Bronchial smooth muscle cell (primary cell): ENCODE measurements around the gene NUDT21. TPM values are rescaled to one million over a fixed set of nuclear protein-coding genes. Genes with fewer than 3 reads are reported as not detected.

ENCODE experiments used
- total RNA-seq: library from RNA; depleted of rRNA; stranded (reverse); fragments of >200 nt; gene quantifications from 2 replicates; pipeline ENCODE4 v1.2.1, GENCODE V29; 2014

NUDT21 gene
- total RNA-seq = 45.9 and 57.4 TPM in 2 replicates

DNA sequence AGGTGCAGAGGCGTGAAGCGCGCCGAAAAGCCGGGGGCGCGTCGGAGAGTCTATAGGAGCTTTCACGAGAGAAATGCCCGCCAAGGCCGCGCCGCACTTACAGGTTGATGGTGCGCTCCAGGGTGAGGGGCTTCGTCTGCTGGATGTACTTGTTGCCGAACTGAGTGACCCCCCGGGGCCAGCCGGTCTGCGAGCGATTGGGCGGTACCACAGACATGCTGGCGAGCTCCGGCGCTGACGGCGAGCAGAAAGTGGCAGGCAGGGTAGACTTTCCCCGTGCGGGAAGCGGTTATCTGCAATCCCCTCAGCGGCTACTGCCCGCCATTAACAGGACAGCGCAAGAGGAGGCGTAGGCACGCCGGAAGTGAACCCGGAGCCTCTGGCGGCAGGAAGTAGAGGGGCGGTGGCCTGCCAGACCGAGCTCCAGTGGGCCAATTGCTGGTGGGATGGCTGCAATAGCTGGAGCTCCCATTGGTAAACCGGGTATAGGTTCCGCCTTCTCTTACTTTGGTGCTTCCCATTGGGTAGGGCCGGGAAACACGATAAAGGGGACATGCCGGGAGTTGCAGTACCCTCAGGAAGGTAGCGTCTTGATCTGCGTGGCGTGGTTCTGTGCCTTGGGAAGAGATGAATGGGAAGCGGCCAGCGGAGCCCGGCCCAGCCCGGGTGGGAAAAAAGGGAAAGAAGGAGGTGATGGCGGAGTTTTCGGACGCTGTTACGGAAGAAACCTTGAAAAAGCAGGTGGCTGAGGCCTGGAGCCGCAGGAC is at the start of gene NUDT21, which contains the start of gene OGFOD1:
NUDT21 (minus strand) TSS at position 347 of the 767 bp plus-strand sequence; CDS start at position 217, 130 bp downstream.
OGFOD1 (plus strand) TSS at position 569 of the 767 bp plus-strand sequence; CDS start at position 628, 59 bp downstream.

DNA sequence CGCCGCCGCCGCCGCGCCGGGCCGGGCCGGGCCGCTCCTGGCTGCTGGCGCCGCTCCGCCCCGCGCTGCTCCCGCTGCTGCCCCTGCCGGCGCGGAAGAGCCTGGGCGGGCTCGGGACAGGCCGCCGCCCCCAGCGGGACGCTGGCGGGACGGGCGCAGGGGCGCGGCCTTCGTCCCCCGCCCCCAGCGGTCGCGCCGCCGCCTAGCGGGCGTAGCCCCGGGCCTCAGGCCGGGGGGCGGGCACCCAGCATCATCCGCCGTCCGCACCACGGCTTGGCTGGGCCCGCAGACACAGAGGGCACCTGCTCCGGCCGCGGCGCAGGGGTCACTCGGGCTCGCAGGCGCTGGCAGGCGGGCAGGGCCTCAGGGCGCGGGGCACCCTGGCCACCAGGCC is 25.7 kb downstream of the NUDT21 start, which contains the start of gene AMFR:
AMFR (minus strand) TSS at position 107 of the 394 bp plus-strand sequence. CDS start 218 bp downstream, outside the sequence.

Other genes starting within 250 kb of the NUDT21 start
- gene AMFR, start 25.8 kb downstream of the NUDT21 start, total RNA-seq = 246 and 344 TPM in 2 replicates
- 51.5 and 56.7 TPM in 2 replicates for gene OGFOD1, start 222 bp upstream of the NUDT21 start, total RNA-seq
- 80.1 and 110 TPM in 2 replicates for gene BBS2, start 68.7 kb upstream of the NUDT21 start, total RNA-seq
- not detected in 2 replicates for gene MT4, start 113.7 kb upstream of the NUDT21 start, total RNA-seq
- not detected in 2 replicates for gene MT3, start 138.2 kb upstream of the NUDT21 start, total RNA-seq
- gene MT2A, start 157.3 kb upstream of the NUDT21 start, total RNA-seq = 36.7 and 117 TPM in 2 replicates
- 129 and 231 TPM in 2 replicates for gene MT1E, start 174.4 kb upstream of the NUDT21 start, total RNA-seq
- gene MT1M, start 181.3 kb upstream of the NUDT21 start, total RNA-seq = 2.8 and 3.9 TPM in 2 replicates
- gene MT1A, start 187.3 kb upstream of the NUDT21 start, total RNA-seq = 1.4 TPM in 1 of 2 replicates, not detected in the other
- not detected in 2 replicates for gene MT1B, start 200.6 kb upstream of the NUDT21 start, total RNA-seq
- not detected in 2 replicates for gene MT1F, start 206.6 kb upstream of the NUDT21 start, total RNA-seq
- not detected in 2 replicates for gene MT1G, start 216.7 kb upstream of the NUDT21 start, total RNA-seq
- not detected in 2 replicates for gene MT1H, start 218.5 kb upstream of the NUDT21 start, total RNA-seq
- 24.3 and 45.7 TPM in 2 replicates for gene MT1X, start 231.1 kb upstream of the NUDT21 start, total RNA-seq